H1 (cell line): ENCODE results near the gene SH2B2. TPM values are rescaled to one million over a fixed set of nuclear protein-coding genes. Genes with fewer than 3 reads are reported as not detected.

Source experiments
- NRF1 ChIP-seq: IDR thresholded peaks from 2 replicates; pipeline ENCODE4 v1.6.1; 2011; ENCODE audit warnings: mild to moderate bottlenecking, low read depth, low read length, improper control_type of control experiment
- polyA plus RNA-seq, 7 experiments: library from polyadenylated mRNA; depleted of rRNA in 3 of 7; stranded (reverse) in 5 of 7; unstranded in 2 of 7; fragments of >200 nt in 5 of 7; fragments of 200-250 nt in 2 of 7; gene quantifications; 1 replicate in 5 of 7; 2 replicates in 1 of 7; 4 replicates in 1 of 7; pipeline versions ENCODE4 v1.2.1 to v1.2.3, GENCODE V29; 2011 to 2013; ENCODE audit warnings: missing spikeins in 2 of 7, mixed read lengths in 2 of 7
- total RNA-seq: library from RNA; stranded (reverse); fragmentation: NEBNext Ultra II Directional; extraction: Animal tissue kit (Norgen Biotek cat#: 25700); gene quantifications from 2 replicates; pipeline ENCODE4 v1.2.1, GENCODE V29; 2021

The SH2B2 gene
- total and polyA plus RNA-seq, 2 of the 8 experiments (the other 6 are each of a cell fraction or from before 2014, with no cell fraction given): 11.5 to 18.7 TPM

- TF ChIP-seq NRF1: no peak
- TF ChIP-seq, all 59 proteins: peak for 0
Measured at GRCh38 chr7:102244601-102245000, 42.1 kb upstream of the SH2B2 start (continued).
